HG03571 (cell line): ENCODE results near the gene FAM9C.
"Not testable (repeated sequence)": the region's sequence is repeated elsewhere in the genome, so short reads cannot be mapped to it uniquely, and the experiment has no call there.

Source experiments
- ATAC-seq: cut with Tn5 transposase; IDR thresholded peaks from one replicate; pipeline ENCODE4 v1.9.1; 2021; ENCODE audit not compliant: unreplicated experiment

The FAM9C gene

GRCh38 chrX:13044441-13044840 lies at the start of gene FAM9C:
FAM9C (minus strand) TSS chrX:13044620; CDS start chrX:13043789, 831 bp downstream.
- ATAC-seq: no peak

DNA sequence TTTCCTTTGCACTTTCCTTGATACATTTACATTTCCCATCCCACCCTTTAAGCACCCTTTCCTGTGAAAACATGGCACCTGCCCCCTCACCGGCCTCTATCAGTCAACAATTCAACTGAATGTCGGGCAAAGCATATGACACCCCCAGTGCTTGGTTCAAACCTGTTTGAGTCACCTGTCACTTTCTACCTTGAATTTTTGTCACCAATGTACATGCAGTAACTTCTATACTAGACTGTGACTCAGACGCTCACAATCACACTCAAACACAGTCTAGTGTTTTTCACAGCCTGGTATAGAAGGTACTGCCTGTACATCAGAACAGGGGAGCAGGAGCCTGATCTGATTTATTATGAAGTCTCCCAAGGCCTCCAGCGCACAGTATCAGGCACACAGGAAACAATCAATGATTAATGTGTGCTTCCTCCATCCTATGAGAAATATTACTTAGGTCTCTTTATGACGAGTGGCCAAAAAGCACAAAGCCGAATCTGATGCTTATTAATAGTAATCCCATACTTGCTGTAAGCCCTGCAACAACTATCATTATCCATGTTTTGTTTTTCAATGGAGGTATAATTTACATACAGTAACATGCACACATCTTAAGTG lies 49.2 kb upstream of the FAM9C start:
- no peak for ATAC-seq

GRCh38 chrX:13092455-13092941 lies 48.1 kb upstream of the FAM9C start:
- peak; percentile 67 for ATAC-seq

DNA sequence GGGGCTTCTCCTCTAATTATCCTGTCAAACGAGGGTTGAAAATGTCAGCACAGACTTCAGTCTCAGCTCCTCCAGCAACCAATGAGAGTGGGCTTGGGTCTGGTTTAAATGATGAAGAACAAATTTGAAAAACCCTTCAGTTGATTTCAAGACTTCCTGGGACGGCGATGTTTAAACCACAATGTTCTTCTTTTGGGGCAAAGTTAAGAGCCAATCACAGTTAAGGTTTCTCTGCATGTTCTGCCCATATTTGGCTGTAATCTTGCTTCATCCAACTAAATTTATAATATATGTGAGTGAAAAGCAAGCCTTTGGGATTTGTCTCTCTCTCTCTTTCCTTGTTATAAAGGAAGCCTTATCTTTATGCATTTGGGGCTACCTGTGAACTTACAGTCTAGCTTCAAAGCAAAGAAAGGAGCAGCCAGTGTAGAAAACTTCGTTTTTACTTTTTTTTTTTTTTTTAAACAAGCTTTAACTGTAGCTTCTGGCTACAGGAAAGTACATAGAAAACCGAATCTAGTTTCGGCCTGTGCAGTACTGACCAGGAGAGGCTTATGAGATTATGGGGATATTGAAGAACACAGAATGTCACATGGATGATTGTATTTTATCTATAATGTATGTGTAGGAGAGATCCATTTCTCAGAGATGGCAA lies 46.8 kb upstream of the FAM9C start:
- no peak for ATAC-seq

- no peak for ATAC-seq
Observed at GRCh38 chrX:13090339-13091110, 46.1 kb upstream of the FAM9C start.

DNA sequence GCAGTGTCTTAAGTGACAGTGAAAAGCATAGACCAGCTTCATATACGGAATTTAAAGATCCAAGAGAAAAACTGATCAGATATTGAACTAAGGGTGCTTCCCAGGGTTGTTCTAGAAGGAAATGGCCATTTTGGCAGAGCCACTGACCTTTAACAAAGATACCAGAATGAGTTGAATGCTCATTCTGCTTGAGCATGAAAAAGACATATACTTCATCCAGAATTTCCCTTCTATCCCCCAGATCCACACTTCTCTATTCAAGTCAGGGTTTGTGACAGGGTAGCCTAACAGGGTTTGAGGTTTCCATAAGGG lies 45.6 kb upstream of the FAM9C start:
- no peak for ATAC-seq

- ATAC-seq: no peak
Observed at GRCh38 chrX:13088156-13088487, 43.7 kb upstream of the FAM9C start.

- peak; percentile 48 for ATAC-seq
Observed at GRCh38 chrX:13087322-13088155, 43.1 kb upstream of the FAM9C start.

DNA sequence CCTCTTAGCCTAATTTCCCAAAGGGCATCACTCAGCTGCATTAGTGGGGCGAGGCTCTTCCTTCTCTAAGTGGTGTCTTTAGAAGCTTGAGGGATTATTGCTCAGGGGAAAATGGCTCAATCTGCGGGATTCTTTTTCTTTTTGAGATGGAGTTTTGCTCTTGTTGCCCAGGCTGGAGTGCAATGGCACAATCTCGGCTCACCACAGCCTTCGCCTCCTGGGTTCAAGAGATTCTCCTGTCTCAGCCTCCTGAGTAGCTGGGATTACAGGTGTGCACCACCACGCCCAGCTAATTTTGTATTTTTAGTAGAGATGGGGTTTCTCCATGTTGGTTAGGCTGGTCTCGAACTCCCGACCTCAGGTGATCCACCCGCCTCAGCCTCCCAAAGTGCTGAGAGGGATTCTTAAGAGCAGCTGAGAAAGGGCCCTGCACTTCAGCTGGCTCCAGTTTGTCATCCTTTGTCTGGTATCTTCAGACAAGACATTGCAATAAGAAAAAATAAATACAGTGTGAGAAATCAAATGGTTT lies 42.4 kb upstream of the FAM9C start:
- ATAC-seq: not testable (repeated sequence)

GRCh38 chrX:13086076-13086475 lies 41.7 kb upstream of the FAM9C start:
- ATAC-seq: no peak

GRCh38 chrX:13085526-13085925 lies 41.1 kb upstream of the FAM9C start:
- no peak for ATAC-seq

GRCh38 chrX:13084611-13085010 lies 40.2 kb upstream of the FAM9C start:
- ATAC-seq: no peak

DNA sequence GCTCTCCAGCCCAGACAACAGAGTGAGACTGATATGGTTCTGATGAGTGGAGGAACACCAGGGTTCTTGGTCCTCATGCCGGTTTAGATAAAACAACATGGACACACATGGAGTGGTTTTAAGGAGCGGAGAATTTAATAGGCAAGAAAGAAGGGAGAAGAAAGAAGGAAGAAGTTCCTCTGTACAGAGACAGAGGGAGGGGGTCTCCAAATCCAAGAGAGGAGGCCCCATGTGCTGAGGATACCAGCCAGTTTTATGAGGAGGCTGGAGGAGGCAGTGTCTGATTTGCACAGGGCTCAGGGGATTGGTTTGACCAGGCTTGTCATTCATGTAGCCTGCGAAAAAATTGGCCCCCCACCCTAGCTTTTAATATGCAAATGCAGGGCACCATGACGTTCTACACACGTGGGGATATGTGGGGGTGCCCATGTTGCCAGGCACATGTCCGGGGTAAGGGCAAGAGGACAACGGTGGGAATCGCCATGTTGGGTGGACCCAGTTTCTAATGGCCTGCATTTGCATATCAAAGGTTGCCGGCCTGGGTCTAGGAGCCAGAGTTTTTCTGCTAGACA lies 39.4 kb upstream of the FAM9C start:
- ATAC-seq: not testable (repeated sequence)

DNA sequence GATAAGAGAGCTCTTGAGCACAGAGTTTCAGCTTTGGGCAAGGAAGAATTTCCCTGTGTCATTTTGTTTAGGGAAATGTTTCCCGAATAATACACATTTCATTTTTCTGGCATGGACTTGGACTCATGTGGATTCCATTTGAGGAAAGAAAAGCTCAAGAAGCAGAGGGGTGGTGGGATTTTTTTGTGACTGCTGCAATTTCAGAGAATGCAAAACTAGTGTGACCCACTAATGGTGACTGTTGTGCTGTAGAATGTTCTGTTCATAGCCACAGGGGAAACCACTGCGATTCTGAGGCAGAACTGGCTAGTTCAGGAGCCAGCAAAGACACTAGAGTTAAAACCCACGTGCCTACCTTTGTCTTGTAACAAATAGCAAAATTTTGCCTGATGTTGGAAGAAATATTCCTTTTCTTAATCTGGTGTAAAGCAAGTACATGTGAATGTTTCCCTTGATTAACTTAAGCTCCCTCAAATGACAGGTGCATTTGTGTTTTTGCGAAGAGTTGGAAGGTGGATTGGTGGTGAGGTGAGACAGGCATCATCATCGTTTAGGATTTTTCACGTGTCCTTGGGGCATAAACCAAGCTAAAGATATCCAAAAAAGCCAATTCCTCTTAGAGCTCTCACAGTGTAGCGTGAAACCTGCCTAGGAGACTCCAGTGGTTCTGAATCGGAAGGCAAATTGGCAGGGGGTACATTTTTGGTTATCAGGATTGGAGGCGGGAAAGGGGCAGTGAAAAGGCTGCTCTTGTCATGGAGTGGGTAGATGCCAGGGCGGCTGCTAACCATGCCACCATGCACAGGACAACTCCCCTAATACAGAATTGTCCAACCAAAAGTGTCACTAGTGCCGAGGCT lies 38.0 kb upstream of the FAM9C start:
- ATAC-seq: no peak

GRCh38 chrX:13081395-13082205 lies 37.2 kb upstream of the FAM9C start:
- no peak for ATAC-seq

- ATAC-seq: no peak
Observed at GRCh38 chrX:13080128-13080795, 35.8 kb upstream of the FAM9C start.

DNA sequence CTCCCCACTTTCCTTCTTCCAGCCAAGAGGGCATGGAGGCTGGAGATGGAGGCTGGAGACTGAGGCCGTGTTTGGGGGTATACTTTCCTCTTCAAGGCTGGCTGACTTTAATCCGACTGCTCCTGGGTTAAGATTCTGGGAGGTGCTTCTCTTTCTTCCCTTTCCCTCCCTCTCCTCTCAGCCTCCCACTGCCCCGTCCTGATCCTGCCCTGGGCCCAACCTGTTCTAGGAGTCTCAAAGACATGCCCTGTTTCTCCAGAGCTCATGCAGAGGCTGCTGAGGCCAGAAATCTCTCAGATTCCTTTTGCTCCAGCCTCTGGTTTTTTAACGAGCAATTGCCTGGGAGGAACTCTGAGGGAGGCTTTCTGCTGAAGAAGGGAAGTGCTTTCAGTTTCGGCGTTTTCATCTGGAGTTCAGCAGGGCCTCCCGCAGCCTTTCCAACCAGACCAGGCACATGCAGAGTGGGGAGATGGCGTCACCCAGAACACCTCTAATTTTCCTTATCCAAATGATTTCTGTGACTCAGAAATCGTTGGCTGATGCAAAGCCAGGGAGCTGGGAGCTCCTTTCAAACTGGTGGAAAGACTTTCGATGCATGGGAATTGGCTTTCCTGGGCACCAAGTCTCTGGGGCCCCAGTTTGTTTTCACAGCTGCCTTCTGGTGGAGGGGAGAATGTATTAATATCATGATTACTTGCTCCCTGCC lies 34.5 kb upstream of the FAM9C start:
- no peak for ATAC-seq

DNA sequence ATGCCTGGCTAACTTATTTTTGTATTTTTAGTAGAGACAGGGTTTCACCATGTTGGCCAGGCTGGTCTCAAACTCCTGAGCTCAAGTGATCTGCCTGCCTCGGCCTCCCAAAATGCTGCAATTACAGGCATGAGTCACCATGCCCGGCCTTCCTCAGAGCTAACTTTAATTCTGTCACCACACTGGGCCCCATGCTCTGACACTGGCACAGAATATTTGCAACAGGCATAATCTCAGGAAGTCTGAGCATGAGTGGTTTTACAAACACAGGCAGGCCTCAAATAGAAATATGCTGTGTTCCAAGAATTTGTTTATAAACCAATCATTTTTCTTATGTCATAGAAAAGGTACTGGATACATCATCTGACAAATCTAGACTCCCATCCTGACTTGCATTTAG lies 32.7 kb upstream of the FAM9C start:
- ATAC-seq: no peak
